Stimulated activated CD4-positive, alpha-beta T cell treated with anti-CD3 and anti-CD28 coated beads, TNF-alpha, amount 100 ng/mL, for 1 hour (primary cell): ENCODE results near the gene RABGEF1.
"Not testable (repeated sequence)": the region's sequence is repeated elsewhere in the genome, so short reads cannot be mapped to it uniquely, and the experiment has no call there.

Source experiments
- DNase-seq, 3 donors: peaks; one replicate each; pipeline ENCODE4 v3.0.0-alpha.2; 2020; ENCODE audit warnings: low read depth in 3 of 3, low spot score in 1 of 3

Gene RABGEF1

DNA sequence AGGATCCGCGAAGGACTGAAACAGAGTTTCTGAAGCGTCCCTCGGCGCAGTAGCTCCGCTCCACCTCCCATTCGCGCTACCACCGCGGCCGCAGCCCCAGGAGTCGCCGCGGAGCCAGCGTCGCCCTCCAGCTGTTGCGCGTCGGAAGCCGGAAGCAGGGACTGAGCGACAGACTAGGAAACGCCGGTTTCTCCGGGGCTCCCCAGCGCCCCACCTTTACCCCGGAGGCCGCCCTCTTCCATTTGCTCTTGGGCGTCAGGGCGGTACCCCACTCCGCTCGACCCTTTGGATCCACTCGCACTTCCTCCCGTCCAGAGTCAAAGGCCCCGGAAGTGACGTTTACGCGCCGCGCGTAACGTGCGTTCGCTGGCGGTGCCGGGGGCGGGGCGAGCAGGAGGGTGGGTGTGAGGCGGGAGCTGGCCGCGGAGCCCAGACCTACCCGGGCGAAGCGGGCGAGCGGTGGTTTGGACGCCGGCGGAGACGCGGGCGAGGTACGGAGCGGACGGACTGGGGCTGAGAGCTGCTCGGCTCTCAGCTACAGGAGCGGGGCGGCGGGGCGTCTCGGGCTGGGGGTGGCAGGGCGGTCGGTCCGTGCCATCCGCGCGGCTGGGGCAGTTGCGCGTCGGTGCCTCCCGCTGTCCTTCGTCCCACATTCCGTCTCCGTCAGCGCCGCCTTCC, at the start of gene RABGEF1:
Gene RABGEF1 (plus strand): TSS at position 432 of the 678 bp plus-strand sequence. CDS start 31,167 bp downstream, outside the sequence.
- DNase-seq = peak; percentile 86 to 94 (median 88)

GRCh38 chr7:66693331-66693730, 47.2 kb upstream of the RABGEF1 start:
- no peak for DNase-seq

- no peak for DNase-seq
Measured at GRCh38 chr7:66694286-66694685, 46.2 kb upstream of the RABGEF1 start.

- not testable (repeated sequence) for DNase-seq
Measured at GRCh38 chr7:66695417-66695816, 45.1 kb upstream of the RABGEF1 start.

DNA sequence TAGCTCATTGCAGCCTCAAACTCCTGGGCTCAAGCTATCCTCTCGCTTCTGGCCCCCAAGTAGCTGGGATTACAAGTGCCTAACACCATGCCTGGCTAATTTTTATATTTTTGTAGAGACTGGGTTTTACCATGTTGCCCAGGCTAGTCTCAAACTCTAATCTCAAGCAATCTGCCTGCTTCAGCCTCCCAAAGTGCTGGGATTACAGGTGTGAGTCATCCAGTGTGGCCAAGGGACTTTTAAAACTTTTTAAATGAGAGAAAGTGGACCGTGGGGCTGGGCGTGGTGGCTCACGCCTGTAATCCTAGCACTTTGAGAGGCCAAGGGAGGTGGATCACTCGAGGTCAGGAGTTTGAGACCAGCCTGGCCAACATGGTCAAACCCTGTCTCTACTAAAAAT, 44.4 kb upstream of the RABGEF1 start:
- DNase-seq = not testable (repeated sequence)

DNA sequence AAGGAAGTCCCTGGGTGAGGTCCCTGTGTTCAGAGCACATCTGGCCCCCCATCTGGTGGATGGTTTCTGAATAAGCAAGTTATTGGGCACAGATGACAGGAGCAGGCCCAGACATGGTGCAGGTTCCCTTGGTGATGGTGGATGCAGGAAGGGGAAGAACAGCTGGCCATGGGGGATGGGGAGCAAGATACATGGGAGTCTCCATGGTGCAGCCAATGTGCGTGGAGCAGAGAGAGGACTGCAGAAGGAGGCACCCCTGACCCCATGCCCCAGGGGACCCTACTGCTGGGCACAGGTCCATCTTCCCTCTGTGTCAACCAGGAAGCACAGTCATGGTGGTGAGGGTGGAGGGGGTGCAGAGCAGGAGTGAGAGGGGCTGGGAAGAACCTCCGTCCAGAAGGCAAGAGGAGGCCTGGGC, 43.8 kb upstream of the RABGEF1 start:
- no peak for DNase-seq

GRCh38 chr7:66697449-66698438, 42.8 kb upstream of the RABGEF1 start:
- no peak for DNase-seq

DNA sequence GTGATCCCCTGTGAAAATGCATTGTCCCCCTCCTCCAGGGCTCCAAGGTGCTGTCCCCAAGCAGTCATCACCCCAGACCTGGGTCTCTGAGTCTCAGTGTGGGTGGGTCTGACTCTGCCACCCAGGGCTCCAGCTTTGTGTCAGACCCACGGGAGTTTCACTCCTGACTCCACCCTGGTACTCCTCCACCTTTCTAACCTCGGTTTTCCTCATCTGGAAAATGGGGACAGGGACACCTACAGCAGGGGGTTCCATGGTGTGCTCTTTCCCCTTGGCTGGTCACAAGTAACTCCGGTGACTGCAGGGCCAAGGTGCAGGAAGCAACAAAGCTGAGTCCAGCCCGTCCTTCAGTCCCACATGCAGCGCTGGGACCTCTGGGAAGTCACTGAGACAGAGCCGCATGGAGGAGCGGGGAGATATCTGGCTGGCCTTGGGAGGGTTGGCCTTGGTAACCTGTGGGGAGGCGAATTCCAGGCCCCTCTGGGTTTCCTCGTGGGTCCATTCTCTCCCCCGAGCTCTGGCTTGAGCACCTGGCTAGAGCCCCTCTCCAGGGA, 41.8 kb upstream of the RABGEF1 start:
- DNase-seq = no peak

GRCh38 chr7:66699998-66700397, 40.5 kb upstream of the RABGEF1 start:
- DNase-seq = no peak

DNA sequence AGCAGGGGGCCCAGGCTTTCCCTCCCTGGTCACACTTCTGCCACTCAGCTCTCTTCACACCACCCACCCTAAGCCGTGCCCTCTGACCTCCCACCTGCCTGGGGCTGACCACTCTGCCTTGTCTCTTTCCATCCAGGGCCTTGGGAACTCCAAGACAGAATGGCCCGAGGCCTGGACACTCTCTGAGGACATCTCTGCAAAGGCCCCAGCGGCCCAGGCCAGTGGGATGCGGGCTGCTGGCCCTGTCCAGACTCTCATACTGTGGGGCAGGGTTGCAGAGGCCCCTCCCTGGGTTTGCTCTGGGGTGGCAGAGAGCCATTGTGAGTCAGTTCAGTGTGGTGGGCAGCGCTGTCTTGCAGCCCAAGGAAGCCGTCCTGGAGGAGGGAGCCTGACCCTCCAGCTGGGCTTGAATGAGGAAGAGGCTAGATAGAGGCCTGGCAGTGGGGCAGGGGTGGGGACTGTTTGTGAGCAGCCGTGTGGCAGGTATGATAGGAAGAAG, 39.9 kb upstream of the RABGEF1 start:
- no peak for DNase-seq

DNA sequence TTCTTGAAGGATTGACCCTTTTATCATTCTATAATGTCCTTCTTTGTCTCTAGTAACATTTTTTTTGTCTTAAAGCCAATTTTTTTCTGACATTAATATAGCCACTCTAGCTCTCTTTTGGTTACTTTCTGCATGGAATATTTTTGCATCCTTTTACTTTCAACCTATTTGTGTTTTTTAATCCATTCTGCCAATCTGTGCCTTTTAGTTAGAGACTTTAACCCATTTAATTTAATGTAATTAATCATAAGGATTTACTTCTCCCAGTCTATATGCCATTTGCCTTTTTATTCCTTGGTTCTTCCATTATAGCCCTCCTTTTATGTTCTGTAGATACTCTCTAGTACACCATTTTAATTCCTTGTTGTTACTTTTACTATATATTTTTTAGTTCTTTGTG, 32.7 kb upstream of the RABGEF1 start:
- no peak for DNase-seq

DNA sequence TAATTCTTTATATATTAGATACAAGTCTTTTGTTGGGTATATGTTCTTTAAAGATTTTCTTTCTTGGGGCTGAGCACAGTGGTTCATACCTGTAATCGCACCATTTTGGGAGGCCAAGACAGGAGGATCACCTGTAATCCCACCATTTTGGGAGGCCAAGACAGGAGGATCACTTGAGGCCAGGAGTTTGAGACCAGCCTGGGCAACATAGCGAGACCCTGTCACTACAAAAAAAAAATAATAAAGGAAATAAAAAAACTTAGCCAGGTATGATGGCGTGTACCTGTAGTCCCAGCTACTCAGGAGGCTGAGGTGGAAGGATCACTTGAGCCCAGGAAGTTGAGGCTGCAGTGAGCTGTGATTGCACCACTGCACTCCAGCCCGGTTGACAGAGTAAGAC, 29.8 kb upstream of the RABGEF1 start:
- not testable (repeated sequence) for DNase-seq

DNA sequence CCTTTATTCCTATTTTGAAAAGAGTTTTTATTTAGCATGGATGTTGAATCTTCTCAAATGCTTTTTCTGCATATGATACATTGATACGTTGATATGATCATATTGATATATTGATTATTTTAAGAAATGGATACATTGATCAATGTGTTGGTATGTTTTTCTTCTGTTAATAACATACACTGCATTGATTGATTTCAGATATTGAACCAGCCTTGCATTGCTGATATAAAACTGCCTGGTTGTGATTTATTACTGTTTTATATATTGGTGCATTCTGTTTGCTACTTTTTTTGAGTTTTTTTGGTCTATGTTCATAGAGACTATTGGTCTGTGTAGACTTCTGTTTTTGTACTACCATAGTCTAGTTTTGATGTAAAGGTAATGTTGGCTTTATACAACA, 26.8 kb upstream of the RABGEF1 start:
- no peak for DNase-seq

DNA sequence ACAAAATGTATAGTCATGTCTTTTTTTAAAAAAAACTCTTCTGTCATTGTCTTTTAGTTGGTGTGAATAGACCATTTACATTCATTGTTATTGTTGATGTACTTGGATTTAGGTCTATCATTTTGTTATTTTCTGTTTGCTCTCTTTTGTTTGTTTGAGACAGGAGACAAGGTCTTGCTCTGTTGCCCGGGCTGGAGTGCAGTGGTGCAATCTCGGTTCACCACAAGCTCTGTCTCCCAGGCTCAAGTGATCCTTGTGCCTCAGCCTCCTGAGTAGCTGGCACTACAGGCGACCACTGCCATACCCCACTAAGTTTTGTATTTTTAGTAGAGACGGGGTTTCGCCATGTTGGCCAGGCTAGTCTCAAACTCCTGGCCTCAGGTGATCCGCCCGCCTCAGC, 23.9 kb upstream of the RABGEF1 start:
- DNase-seq = not testable (repeated sequence)

DNA sequence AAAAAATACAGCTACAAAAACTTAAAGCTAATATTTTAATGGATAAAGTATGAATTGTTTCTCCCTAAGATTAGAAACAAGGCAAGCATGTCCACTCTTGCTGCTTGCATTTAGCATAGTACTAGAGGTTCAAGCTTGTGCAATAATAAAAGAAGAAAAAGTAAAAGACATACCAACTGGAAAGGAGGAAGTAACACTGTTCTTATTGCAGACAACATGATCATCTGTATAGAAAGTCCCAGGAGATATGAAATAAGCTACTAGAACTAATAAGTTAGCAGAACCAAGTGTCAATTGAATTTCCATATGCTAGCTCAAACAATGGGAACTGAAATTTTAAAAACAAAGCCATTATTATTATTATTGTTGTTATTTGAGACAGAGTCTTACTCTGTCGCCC, 20.0 kb upstream of the RABGEF1 start:
- no peak for DNase-seq

GRCh38 chr7:66725843-66726242, 14.7 kb upstream of the RABGEF1 start:
- DNase-seq = no peak

DNA sequence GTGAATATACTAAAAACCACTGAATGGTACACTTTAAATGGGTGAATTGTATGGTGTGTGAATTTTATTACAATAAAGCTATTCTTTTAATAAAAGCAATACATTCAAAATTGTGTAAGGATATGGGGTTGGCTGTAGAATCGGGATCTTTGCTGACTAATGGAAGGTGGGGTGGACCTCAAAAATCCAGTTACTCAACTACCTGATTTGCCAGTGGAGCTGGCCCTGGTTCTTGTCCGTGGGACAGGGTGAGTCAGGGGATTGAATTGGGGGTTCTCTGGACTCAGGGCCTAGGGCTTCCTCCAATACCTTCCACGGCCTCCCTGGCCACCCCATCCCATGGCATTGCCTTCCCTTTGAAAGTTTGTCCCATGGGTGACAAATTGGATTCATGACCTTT, 13.5 kb upstream of the RABGEF1 start:
- DNase-seq = no peak

DNA sequence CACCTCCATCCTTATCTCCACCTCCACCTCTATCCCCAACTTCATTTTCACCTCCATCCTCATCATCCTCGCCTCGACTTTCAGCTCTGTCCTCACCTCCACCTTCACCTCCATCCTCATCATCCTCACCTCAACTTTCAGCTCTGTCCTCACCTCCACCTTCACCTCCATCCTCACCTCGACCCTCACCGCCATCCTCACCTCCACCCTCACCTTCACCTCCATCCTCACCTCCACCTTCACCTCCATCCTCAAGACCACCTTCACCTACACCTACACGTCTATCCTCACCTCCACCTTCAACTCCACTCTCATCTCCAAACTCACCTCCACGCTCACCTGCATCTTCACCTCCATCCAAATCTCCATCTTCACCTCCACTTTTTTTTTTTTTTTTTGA, 12.0 kb upstream of the RABGEF1 start:
- DNase-seq = no peak

GRCh38 chr7:66729274-66729673, 11.3 kb upstream of the RABGEF1 start:
- no peak for DNase-seq

DNA sequence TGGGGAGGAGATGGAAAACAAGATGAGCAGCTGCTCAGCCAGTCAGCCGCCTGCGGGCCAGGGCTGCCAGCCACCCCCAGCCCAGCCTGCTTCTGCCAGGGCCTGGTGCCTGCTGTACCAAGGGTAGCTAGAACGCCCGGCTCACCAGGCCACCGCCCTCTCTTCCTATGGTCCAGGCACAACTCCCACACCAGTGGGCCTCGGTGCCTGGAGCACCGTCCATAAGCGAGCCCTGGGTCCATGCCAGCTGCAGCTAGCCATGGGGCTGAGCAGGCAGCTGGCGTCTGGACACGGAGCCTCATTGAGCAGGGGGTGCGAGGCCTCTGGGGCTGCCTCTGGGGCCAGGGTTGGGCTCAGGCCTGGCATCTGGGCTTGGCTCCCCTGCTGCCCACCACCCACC, 8.5 kb upstream of the RABGEF1 start:
- DNase-seq = no peak

- no peak for DNase-seq
Measured at GRCh38 chr7:66732439-66732838, 8.1 kb upstream of the RABGEF1 start.

- no peak for DNase-seq
Measured at GRCh38 chr7:66734006-66734405, 6.5 kb upstream of the RABGEF1 start.
